Measurements from ENCODE around the gene MST1. TPM values are rescaled to one million over a fixed set of nuclear protein-coding genes. Genes with fewer than 3 reads are reported as not detected.

The MST1 gene
- total and polyA plus RNA-seq, 2 experiments from 2014 or later: 116 to 158 TPM

- Histone ChIP-seq H3K4me2 (no peak overlapping the region), H3K27me3 (no peaks in the 10 kb centered on the region), H3K4me3 (no peak overlapping the region), H3K9me2 (replicated peaks; ENCODE audit: insufficient read depth) (no peaks in the 10 kb centered on the region), H3K79me2 (no peaks in the 10 kb centered on the region), H3K9me3 (ENCODE audit: low read depth) (no peaks in the 10 kb centered on the region), H3K27ac (no peak overlapping the region), H3K36me3 (replicated peaks; ENCODE audit: insufficient read depth, low read depth) (no peaks in the 10 kb centered on the region), H2AFZ (no peak overlapping the region), H4K20me1 (ENCODE audit: insufficient read depth, poor library complexity, severe bottlenecking) (peaks cover 3% of the 10 kb centered on the region), H3K4me1 (ENCODE audit: insufficient read depth) (peaks cover 10% of the 10 kb centered on the region)
- 95% methylated on average over 15 of the region's 16 CpGs for WGBS (ENCODE audit: low lambda C conversion rate, missing lambda C conversion rate)
- TF ChIP-seq EZH2 (IDR thresholded peaks at IDR 0.05; ENCODE audit: borderline replicate concordance) (no peak), EZH2phosphoT487 (IDR thresholded peaks at IDR 0.05; ENCODE audit: low read depth, severe bottlenecking, unreplicated experiment) (no peak), CTCF (IDR thresholded peaks at IDR 0.05; ENCODE audit: poor library complexity) (no peak)
- DNase-seq (ENCODE audit: low spot score): peak; percentile 3
These were observed 27.5 kb upstream of the MST1 start for GRCh38 chr3:49716691-49717210.

GRCh38 chr3:49716169-49716568, 26.9 kb upstream of the MST1 start:
- H2AFZ ChIP-seq: no peak overlapping the region
- H3K4me3 ChIP-seq: no peak overlapping the region
- H3K4me1 ChIP-seq (ENCODE audit: insufficient read depth): peaks cover 10% of the 10 kb centered on the region
- H3K9me2 ChIP-seq (replicated peaks; ENCODE audit: insufficient read depth): no peaks in the 10 kb centered on the region
- H3K4me2 ChIP-seq: no peak overlapping the region
- no peaks in the 10 kb centered on the region for H3K9me3 ChIP-seq (ENCODE audit: low read depth)
- H4K20me1 ChIP-seq (ENCODE audit: insufficient read depth, poor library complexity, severe bottlenecking): peaks cover 3% of the 10 kb centered on the region
- no peak for TF ChIP-seq CTCF (IDR thresholded peaks at IDR 0.05; ENCODE audit: poor library complexity)
- no peak for TF ChIP-seq EZH2 (IDR thresholded peaks at IDR 0.05; ENCODE audit: borderline replicate concordance)
- TF ChIP-seq EZH2phosphoT487 (IDR thresholded peaks at IDR 0.05; ENCODE audit: low read depth, severe bottlenecking, unreplicated experiment): no peak
- no peaks in the 10 kb centered on the region for H3K79me2 ChIP-seq
- 94% methylated on average over 7 of the region's 7 CpGs for WGBS (ENCODE audit: low lambda C conversion rate, missing lambda C conversion rate)
- no peaks in the 10 kb centered on the region for H3K36me3 ChIP-seq (replicated peaks; ENCODE audit: insufficient read depth, low read depth)
- H3K27me3 ChIP-seq: no peaks in the 10 kb centered on the region
- DNase-seq (ENCODE audit: low spot score): peak; percentile 3
- H3K27ac ChIP-seq: no peak overlapping the region

GRCh38 chr3:49715611-49716121, 26.4 kb upstream of the MST1 start:
- H3K9me2 ChIP-seq (replicated peaks; ENCODE audit: insufficient read depth): no peaks in the 10 kb centered on the region
- H2AFZ ChIP-seq: no peak overlapping the region
- no peak overlapping the region for H3K4me2 ChIP-seq
- H3K4me1 ChIP-seq (ENCODE audit: insufficient read depth): peaks cover 10% of the 10 kb centered on the region
- no peaks in the 10 kb centered on the region for H3K36me3 ChIP-seq (replicated peaks; ENCODE audit: insufficient read depth, low read depth)
- no peaks in the 10 kb centered on the region for H3K79me2 ChIP-seq
- peaks cover 3% of the 10 kb centered on the region for H4K20me1 ChIP-seq (ENCODE audit: insufficient read depth, poor library complexity, severe bottlenecking)
- TF ChIP-seq EZH2phosphoT487 (IDR thresholded peaks at IDR 0.05; ENCODE audit: low read depth, severe bottlenecking, unreplicated experiment) (no peak), CTCF (IDR thresholded peaks at IDR 0.05; ENCODE audit: poor library complexity) (no peak), EZH2 (IDR thresholded peaks at IDR 0.05; ENCODE audit: borderline replicate concordance) (no peak)
- no peak overlapping the region for H3K4me3 ChIP-seq
- H3K9me3 ChIP-seq (ENCODE audit: low read depth): no peaks in the 10 kb centered on the region
- WGBS (ENCODE audit: low lambda C conversion rate, missing lambda C conversion rate): 98% methylated on average over 13 of the region's 13 CpGs
- DNase-seq (ENCODE audit: low spot score): peak; percentile 2
- H3K27me3 ChIP-seq: no peaks in the 10 kb centered on the region
- H3K27ac ChIP-seq: no peak overlapping the region
